AG09309 (cell line): ENCODE measurements around the gene FBH1.
"Not testable (repeated sequence)": the region's sequence is repeated elsewhere in the genome, so short reads cannot be mapped to it uniquely, and the experiment has no call there.

Experiments
- DNase-seq: peaks from one replicate; pipeline ENCODE4 v3.0.0-alpha.2; 2010; ENCODE audit warnings: low read depth
- H3K4me3 ChIP-seq: 2 replicates; pipeline ENCODE4 v1.5.1; 2011; ENCODE audit warnings: mild to moderate bottlenecking, low read depth, low read length, moderate library complexity; ENCODE audit not compliant: control insufficient read depth
- TF ChIP-seq, protein P1 (sequence below): IDR thresholded peaks from 2 replicates; pipeline ENCODE4 v1.5.1; 2011; ENCODE audit warnings: mild to moderate bottlenecking, low read depth, low read length, inconsistent platforms; ENCODE audit not compliant: insufficient read depth, control insufficient read depth; ENCODE audit errors: missing control alignments

FBH1 gene

DNA sequence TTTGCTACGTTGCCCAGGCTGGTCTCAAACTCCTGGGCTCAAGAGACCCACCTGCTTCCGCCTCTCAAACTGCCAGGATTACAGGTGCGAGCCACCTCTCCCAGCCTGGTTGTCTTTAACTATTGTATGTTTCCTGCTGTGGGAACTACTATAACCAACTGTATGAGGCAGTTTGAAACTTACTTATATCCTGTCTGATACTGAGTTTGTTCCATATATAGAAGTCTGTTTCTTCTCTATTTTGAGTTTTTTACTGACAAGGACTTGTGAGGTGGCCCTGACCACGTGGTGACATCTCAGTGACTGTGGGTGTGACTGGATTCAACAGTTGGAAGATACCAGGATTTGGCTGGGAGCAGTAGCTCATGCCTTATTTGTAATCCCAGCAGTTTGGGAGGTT is 14.2 kb downstream of the FBH1 start:
- TF ChIP-seq, protein P1, sequence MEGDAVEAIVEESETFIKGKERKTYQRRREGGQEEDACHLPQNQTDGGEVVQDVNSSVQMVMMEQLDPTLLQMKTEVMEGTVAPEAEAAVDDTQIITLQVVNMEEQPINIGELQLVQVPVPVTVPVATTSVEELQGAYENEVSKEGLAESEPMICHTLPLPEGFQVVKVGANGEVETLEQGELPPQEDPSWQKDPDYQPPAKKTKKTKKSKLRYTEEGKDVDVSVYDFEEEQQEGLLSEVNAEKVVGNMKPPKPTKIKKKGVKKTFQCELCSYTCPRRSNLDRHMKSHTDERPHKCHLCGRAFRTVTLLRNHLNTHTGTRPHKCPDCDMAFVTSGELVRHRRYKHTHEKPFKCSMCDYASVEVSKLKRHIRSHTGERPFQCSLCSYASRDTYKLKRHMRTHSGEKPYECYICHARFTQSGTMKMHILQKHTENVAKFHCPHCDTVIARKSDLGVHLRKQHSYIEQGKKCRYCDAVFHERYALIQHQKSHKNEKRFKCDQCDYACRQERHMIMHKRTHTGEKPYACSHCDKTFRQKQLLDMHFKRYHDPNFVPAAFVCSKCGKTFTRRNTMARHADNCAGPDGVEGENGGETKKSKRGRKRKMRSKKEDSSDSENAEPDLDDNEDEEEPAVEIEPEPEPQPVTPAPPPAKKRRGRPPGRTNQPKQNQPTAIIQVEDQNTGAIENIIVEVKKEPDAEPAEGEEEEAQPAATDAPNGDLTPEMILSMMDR = no peak
- DNase-seq = no peak
- no peak overlapping the region for H3K4me3 ChIP-seq

DNA sequence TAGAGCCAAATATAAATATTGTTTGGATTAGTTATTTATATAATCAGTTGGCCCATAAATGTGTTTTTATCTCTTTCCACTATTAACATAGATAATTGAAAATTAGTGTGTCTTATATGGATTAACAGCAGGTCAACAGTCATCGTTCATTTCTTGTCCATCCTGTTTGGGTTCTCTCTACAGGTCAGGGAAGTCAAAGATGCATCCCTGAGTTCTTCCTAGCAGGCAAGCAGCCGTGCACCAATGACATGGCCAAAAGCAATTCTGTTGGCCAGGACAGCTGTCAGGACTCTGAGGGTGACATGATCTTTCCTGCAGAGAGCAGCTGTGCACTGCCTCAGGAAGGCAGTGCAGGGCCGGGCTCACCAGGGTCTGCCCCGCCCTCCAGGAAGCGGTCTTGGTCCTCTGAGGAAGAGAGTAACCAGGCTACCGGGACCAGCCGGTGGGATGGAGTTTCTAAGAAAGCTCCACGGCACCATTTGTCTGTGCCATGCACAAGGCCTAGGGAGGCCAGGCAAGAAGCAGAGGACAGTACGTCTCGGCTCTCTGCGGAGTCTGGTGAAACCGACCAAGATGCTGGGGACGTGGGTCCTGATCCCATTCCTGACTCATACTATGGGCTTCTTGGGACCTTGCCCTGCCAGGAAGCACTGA is 15.9 kb downstream of the FBH1 start:
- no peak for DNase-seq
- TF ChIP-seq, protein P1 = no peak
- H3K4me3 ChIP-seq = no peak overlapping the region

DNA sequence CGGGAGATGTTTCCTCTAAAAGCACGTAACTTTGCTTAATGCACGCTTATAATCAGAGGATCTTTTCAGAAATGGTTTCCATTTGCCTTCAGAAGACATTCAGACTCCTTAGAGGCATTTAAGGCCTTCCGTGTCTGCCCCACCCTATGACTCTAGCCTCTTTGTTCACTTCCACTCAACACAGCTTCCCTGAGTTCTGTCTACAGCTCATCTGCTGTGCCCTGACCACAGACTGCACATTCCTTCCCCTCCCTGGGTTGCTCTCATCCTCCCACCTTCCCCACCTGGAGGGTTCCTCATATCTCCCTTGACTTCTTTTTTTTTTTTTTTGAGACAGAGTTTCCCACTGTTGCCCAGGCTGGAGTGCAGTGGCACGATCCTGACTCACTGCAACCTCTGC is 16.6 kb downstream of the FBH1 start:
- no peak for DNase-seq
- no peak overlapping the region for H3K4me3 ChIP-seq
- TF ChIP-seq, protein P1 = no peak

DNA sequence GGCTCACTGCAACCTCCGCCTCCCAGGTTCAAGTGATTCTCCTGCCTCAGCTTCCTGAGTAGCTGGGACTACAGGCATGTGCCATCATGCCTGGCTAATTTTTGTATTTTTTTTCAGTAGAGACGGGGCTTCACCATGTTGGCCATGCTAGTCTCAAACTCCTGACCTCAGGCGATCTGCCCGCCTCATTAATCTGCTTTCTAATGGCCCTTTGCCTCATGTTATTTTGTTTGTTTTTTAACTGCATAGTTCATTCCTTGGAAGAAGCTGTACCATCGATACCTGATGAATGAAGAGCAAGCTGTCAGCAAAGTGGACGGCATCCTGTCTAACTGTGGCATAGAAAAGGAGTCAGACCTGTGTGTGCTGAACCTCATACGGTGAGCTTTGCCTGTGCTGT is 18.6 kb downstream of the FBH1 start:
- not testable (repeated sequence) for DNase-seq, H3K4me3 ChIP-seq

DNA sequence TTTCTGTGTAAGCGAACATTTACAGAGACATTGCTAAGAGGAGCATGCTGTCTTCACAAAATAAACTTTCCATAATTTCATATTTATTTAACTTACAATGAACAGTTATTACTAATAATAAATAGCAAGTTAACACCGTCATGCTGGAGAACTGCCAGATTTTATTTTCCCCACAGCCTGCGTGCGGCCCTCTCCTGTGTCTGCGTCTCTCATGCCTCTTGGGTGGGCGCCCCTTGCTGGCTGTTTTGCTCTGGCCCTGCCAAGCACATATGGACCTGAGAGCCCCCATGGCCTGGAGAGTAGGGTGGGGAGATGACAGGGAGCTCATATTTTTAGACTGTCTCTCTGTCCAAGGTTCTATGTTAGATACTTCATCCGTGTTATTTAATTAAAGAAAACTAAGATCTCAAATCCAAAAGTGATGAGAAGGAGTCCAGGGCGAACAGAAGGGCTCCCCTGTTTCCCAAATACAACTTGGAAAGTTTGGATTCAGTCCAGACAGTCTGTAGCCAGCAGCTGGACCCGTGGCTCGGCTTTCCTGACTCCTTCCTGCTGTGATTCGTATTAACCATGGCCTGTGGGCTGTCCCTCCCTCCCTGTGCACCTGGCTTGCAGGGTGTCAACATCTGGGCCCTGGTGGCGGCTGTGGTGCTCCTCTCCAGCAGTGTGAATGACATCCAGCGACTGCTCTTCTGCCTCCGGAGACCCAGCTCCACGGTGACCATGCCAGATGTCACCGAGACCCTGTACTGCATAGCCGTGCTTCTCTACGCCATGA is 20.5 kb downstream of the FBH1 start:
- H3K4me3 ChIP-seq = no peak overlapping the region
- DNase-seq = no peak
- TF ChIP-seq, protein P1 = no peak

DNA sequence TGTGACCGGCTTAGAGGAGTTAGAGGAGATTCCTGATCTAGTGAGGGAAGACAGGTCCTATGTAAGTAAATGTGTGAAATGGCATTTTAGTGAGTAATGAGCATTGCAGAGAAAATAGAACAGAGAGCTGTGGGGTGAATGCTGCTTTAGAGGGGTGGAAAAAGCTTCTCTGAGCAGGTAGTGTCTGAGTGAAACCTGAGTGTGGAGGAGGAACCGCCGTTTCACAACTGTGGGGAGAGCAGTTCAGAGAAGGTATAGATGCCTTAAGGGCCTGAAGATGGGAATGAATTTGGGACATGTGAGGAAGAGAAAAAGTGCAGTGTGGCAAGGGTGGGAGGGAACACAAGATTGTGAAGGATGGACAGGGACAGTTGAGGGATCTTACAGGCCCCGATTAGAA is 21.6 kb downstream of the FBH1 start:
- H3K4me3 ChIP-seq = no peak overlapping the region
- DNase-seq = no peak
- TF ChIP-seq, protein P1 = no peak

DNA sequence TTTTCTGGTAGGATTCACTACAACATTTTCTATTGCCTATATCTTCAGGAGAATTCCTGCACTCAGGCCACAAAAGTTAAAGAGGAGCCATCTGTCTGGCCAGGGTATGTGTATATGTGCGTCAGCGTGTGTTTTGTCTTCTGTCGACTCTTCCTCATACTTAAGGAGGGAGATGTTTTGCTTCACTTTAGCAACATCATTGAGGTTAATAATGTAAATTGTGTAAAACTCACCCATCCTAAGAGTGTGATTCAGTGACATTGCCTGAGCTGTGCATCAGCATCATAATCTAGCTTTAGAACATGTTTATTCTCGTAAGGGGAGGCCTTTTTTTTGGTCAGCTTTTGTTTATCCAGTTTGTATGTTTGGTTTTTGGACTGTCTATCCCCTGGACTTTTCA is 23.7 kb downstream of the FBH1 start:
- no peak overlapping the region for H3K4me3 ChIP-seq
- TF ChIP-seq, protein P1 = no peak
- DNase-seq = no peak
